Measurements from ENCODE around the gene NINL. TPM values are rescaled to one million over a fixed set of nuclear protein-coding genes. Genes with fewer than 3 reads are reported as not detected.

Gene NINL
- total RNA-seq, 3 donors from 2014 or later (not counting 1 experiment from before 2014, with no cell fraction given), result 3.1 to 6.9 (median 4.9) TPM

- H3K36me3 Mint-ChIP-seq, result no peaks in the 10 kb centered on the region
- TF ChIP-seq CTCF (IDR thresholded peaks at IDR 0.05), result no peak
- no peaks in the 10 kb centered on the region for H3K4me1 Mint-ChIP-seq
- 90% methylated on average over 20 of the region's 20 CpGs for WGBS (ENCODE audit: insufficient coverage)
- Histone ChIP-seq H3K27me3 (ENCODE audit: control insufficient read depth, insufficient read depth, low read length) (no peaks in the 10 kb centered on the region), H3K27ac (ENCODE audit: low read length) (no peak overlapping the region), H3K36me3 (ENCODE audit: control insufficient read depth, insufficient read depth, low read length) (no peaks in the 10 kb centered on the region), H3K4me1 (ENCODE audit: control insufficient read depth, insufficient read depth, low read length) (peaks cover 2% of the 10 kb centered on the region), H3K4me3 (ENCODE audit: low read length) (no peak overlapping the region), H3K9me3 (ENCODE audit: control insufficient read depth, insufficient read depth, low read length) (no peaks in the 10 kb centered on the region)
- H3K27me3 Mint-ChIP-seq (ENCODE audit: low read depth in 2 of 2), result no peaks in the 10 kb centered on the region
- intact Hi-C loops (cut with micrococcal nuclease), result no loop called here
- DNase-seq (no peak), ATAC-seq (no peak)
- H3K27ac Mint-ChIP-seq, result no peak overlapping the region
- H3K4me3 Mint-ChIP-seq, result no peak overlapping the region
- H3K9me3 Mint-ChIP-seq, result no peaks in the 10 kb centered on the region
Measured at GRCh38 chr20:25459111-25459830, 126.1 kb downstream of the NINL start.

GRCh38 chr20:25457886-25458680 is 127.2 kb downstream of the NINL start:
- Mint-ChIP-seq H3K27me3 (ENCODE audit: low read depth in 2 of 2) (no peaks in the 10 kb centered on the region), H3K4me1 (no peaks in the 10 kb centered on the region), H3K27ac (no peak overlapping the region), H3K36me3 (no peaks in the 10 kb centered on the region), H3K4me3 (no peak overlapping the region), H3K9me3 (no peaks in the 10 kb centered on the region)
- Histone ChIP-seq H3K27ac (ENCODE audit: low read length) (no peak overlapping the region), H3K9me3 (ENCODE audit: control insufficient read depth, insufficient read depth, low read length) (no peaks in the 10 kb centered on the region), H3K36me3 (ENCODE audit: control insufficient read depth, insufficient read depth, low read length) (no peaks in the 10 kb centered on the region), H3K4me3 (ENCODE audit: low read length) (no peak overlapping the region), H3K4me1 (ENCODE audit: control insufficient read depth, insufficient read depth, low read length) (peaks cover 2% of the 10 kb centered on the region), H3K27me3 (ENCODE audit: control insufficient read depth, insufficient read depth, low read length) (no peaks in the 10 kb centered on the region)
- 88% methylated on average over 22 of the region's 22 CpGs for WGBS (ENCODE audit: insufficient coverage)
- DNase-seq, result no peak
- TF ChIP-seq CTCF (IDR thresholded peaks at IDR 0.05), result no peak
- ATAC-seq, result no peak
- intact Hi-C loops (cut with micrococcal nuclease), result no loop called here

GRCh38 chr20:25454153-25454900 is 131.0 kb downstream of the NINL start:
- H3K36me3 ChIP-seq (ENCODE audit: control insufficient read depth, insufficient read depth, low read length), result no peaks in the 10 kb centered on the region
- Mint-ChIP-seq H3K9me3 (no peaks in the 10 kb centered on the region), H3K36me3 (no peaks in the 10 kb centered on the region), H3K27me3 (ENCODE audit: low read depth in 2 of 2) (no peaks in the 10 kb centered on the region), H3K4me3 (no peak overlapping the region), H3K27ac (no peak overlapping the region), H3K4me1 (no peaks in the 10 kb centered on the region)
- no peak overlapping the region for H3K4me3 ChIP-seq (ENCODE audit: low read length)
- 93% methylated on average over 15 of the region's 15 CpGs for WGBS (ENCODE audit: insufficient coverage)
- H3K27ac ChIP-seq (ENCODE audit: low read length), result no peak overlapping the region
- no peaks in the 10 kb centered on the region for H3K4me1 ChIP-seq (ENCODE audit: control insufficient read depth, insufficient read depth, low read length)
- H3K27me3 ChIP-seq (ENCODE audit: control insufficient read depth, insufficient read depth, low read length), result no peaks in the 10 kb centered on the region
- intact Hi-C loops (cut with micrococcal nuclease), result no loop called here
- no peaks in the 10 kb centered on the region for H3K9me3 ChIP-seq (ENCODE audit: control insufficient read depth, insufficient read depth, low read length)
- no peak for DNase-seq
- no peak for TF ChIP-seq CTCF (IDR thresholded peaks at IDR 0.05)
- no peak for ATAC-seq
